Karpas-422 (cell line): Measurements from ENCODE around the gene RBM47. TPM values are rescaled to one million over a fixed set of nuclear protein-coding genes. Genes with fewer than 3 reads are reported as not detected.

Experiments used
- DNase-seq: peaks from one replicate; pipeline ENCODE4 v3.0.0-alpha.2; 2015
- H2AFZ ChIP-seq: fragments of 200-600 bp; sonication (generic); 2 replicates; pipeline ENCODE4 v1.6.1; 2014; ENCODE audit warnings: antibody characterized with exemption, low read length, mixed read lengths
- H3K27ac ChIP-seq: fragments of 200-600 bp; sonication (generic); 2 replicates; pipeline ENCODE4 v1.5.1; 2014; ENCODE audit warnings: mild to moderate bottlenecking, low read length, moderate library complexity
- H3K27me3 ChIP-seq: fragments of 200-600 bp; sonication (generic); 2 replicates; pipeline ENCODE4 v1.6.1; 2014; ENCODE audit warnings: low read length, mixed read lengths
- H3K36me3 ChIP-seq: fragments of 200-600 bp; sonication (generic); 2 replicates; pipeline ENCODE4 v1.6.1; 2014; ENCODE audit warnings: low read length, mixed read lengths; ENCODE audit not compliant: insufficient read depth
- H3K4me1 ChIP-seq: fragments of 200-600 bp; sonication (generic); 2 replicates; pipeline ENCODE4 v1.6.1; 2014; ENCODE audit warnings: mild to moderate bottlenecking, low read length, mixed read lengths
- H3K4me2 ChIP-seq: fragments of 200-600 bp; sonication (generic); 2 replicates; pipeline ENCODE4 v1.6.1; 2014; ENCODE audit warnings: low read length, low read depth, mild to moderate bottlenecking; ENCODE audit not compliant: poor library complexity, severe bottlenecking
- H3K4me3 ChIP-seq: fragments of 200-600 bp; sonication (generic); 2 replicates; pipeline ENCODE4 v1.5.1; 2014; ENCODE audit warnings: mild to moderate bottlenecking, antibody characterized with exemption, low read length, mixed read lengths
- H3K79me2 ChIP-seq: fragments of 200-600 bp; sonication (generic); 2 replicates; pipeline ENCODE4 v1.6.1; 2014; ENCODE audit warnings: mild to moderate bottlenecking, low read length, mixed read lengths
- H3K9ac ChIP-seq: fragments of 200-600 bp; sonication (generic); 2 replicates; pipeline ENCODE4 v1.6.0; 2014; ENCODE audit warnings: low read length
- H3K9me2 ChIP-seq: fragments of 200-600 bp; sonication (generic), shearing (Covaris generic); replicated peaks from 2 replicates; pipeline ENCODE4 v1.6.0; 2014; ENCODE audit warnings: mild to moderate bottlenecking, low read length, moderate library complexity; ENCODE audit not compliant: insufficient read depth
- H3K9me3 ChIP-seq: fragments of 300-700, 200-600 bp; sonication (generic); 2 replicates; pipeline ENCODE4 v1.6.1; 2014; ENCODE audit warnings: low read length, mixed read lengths
- H4K20me1 ChIP-seq: fragments of 200-600 bp; sonication (generic); 2 replicates; pipeline ENCODE4 v1.6.1; 2014; ENCODE audit warnings: mild to moderate bottlenecking, antibody characterized with exemption, low read length, low read depth; ENCODE audit not compliant: insufficient read depth
- total RNA-seq: library from RNA; depleted of rRNA; stranded (reverse); fragments of >200 nt; shearing (Covaris generic); gene quantifications from 2 replicates; pipeline ENCODE4 v1.2.3, GENCODE V29; 2014; ENCODE audit warnings: low replicate concordance

The RBM47 gene
- total RNA-seq, 1 experiment from 2014 or later = not detected

GRCh38 chr4:40582413-40582812 is 47.3 kb downstream of the RBM47 start:
- Histone ChIP-seq H3K36me3 (no peaks in the 10 kb centered on the region), H4K20me1 (no peaks in the 10 kb centered on the region), H3K9ac (no peak overlapping the region), H3K9me3 (no peaks in the 10 kb centered on the region), H2AFZ (no peak overlapping the region), H3K79me2 (no peaks in the 10 kb centered on the region), H3K27ac (no peak overlapping the region), H3K4me3 (no peak overlapping the region), H3K27me3 (no peaks in the 10 kb centered on the region), H3K4me1 (no peaks in the 10 kb centered on the region), H3K4me2 (no peak overlapping the region), H3K9me2 (no peaks in the 10 kb centered on the region)
- no peak for DNase-seq

GRCh38 chr4:40581254-40582140 is 48.2 kb downstream of the RBM47 start:
- no peaks in the 10 kb centered on the region for H3K27me3 ChIP-seq
- H3K9me2 ChIP-seq = no peaks in the 10 kb centered on the region
- no peaks in the 10 kb centered on the region for H3K4me1 ChIP-seq
- no peak overlapping the region for H3K9ac ChIP-seq
- no peaks in the 10 kb centered on the region for H4K20me1 ChIP-seq
- H3K4me3 ChIP-seq = no peak overlapping the region
- no peak overlapping the region for H3K27ac ChIP-seq
- no peaks in the 10 kb centered on the region for H3K79me2 ChIP-seq
- no peak overlapping the region for H2AFZ ChIP-seq
- DNase-seq = no peak
- no peaks in the 10 kb centered on the region for H3K9me3 ChIP-seq
- no peaks in the 10 kb centered on the region for H3K36me3 ChIP-seq
- no peak overlapping the region for H3K4me2 ChIP-seq

DNA sequence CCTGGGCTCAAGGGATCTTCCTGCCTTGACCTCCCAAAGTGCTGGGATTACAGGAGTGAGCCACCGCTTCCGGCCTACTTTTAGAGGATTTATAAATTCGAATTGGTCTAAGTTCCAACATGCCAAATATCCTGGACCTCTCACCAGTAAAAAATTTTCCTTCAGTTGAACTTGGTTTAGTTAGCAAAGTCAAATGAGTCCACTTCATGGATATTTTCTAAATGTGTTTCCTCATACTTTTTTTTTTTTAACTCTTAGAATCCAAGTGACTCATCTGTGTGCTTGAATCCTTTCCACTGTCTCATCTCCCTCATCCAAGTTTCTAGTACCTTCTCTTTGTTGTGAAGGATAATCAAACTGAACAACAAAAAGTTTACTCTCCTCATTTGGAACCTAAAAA is 49.7 kb downstream of the RBM47 start:
- H3K79me2 ChIP-seq = no peaks in the 10 kb centered on the region

GRCh38 chr4:40577588-40578253 is 51.9 kb downstream of the RBM47 start:
- no peaks in the 10 kb centered on the region for H3K27me3 ChIP-seq
- no peak overlapping the region for H3K4me2 ChIP-seq
- DNase-seq = no peak
- H3K4me3 ChIP-seq = no peak overlapping the region
- peaks cover 3% of the 10 kb centered on the region; the same call in 1 of the 2 replicates for H3K4me1 ChIP-seq
- H3K9ac ChIP-seq = no peak overlapping the region
- no peaks in the 10 kb centered on the region for H3K36me3 ChIP-seq
- no peaks in the 10 kb centered on the region for H3K9me3 ChIP-seq
- no peaks in the 10 kb centered on the region for H4K20me1 ChIP-seq
- H3K27ac ChIP-seq = no peak overlapping the region
- H3K79me2 ChIP-seq = no peaks in the 10 kb centered on the region
- H2AFZ ChIP-seq = no peak overlapping the region
- no peaks in the 10 kb centered on the region for H3K9me2 ChIP-seq

More for the DNA sequence above, 49.7 kb downstream of the RBM47 start:
- Histone ChIP-seq H3K4me3 (no peak overlapping the region), H3K4me1 (no peaks in the 10 kb centered on the region), H3K27ac (no peak overlapping the region), H4K20me1 (no peaks in the 10 kb centered on the region), H3K4me2 (no peak overlapping the region), H3K9ac (no peak overlapping the region), H3K9me2 (no peaks in the 10 kb centered on the region), H3K27me3 (no peaks in the 10 kb centered on the region), H2AFZ (no peak overlapping the region), H3K36me3 (no peaks in the 10 kb centered on the region), H3K9me3 (no peaks in the 10 kb centered on the region)
- no peak for DNase-seq

- Histone ChIP-seq H3K4me2 (no peak overlapping the region), H3K36me3 (no peaks in the 10 kb centered on the region), H4K20me1 (no peaks in the 10 kb centered on the region), H3K9me2 (no peaks in the 10 kb centered on the region), H3K27ac (no peak overlapping the region), H3K9me3 (no peaks in the 10 kb centered on the region), H3K27me3 (no peaks in the 10 kb centered on the region), H2AFZ (peak overlapping the region; percentile 8; the same call in 1 of the 2 replicates), H3K9ac (no peak overlapping the region), H3K4me1 (peaks cover 3% of the 10 kb centered on the region; the same call in 1 of the 2 replicates), H3K4me3 (no peak overlapping the region), H3K79me2 (no peaks in the 10 kb centered on the region)
- no peak for DNase-seq
Measured at GRCh38 chr4:40576651-40577480, 52.8 kb downstream of the RBM47 start.

DNA sequence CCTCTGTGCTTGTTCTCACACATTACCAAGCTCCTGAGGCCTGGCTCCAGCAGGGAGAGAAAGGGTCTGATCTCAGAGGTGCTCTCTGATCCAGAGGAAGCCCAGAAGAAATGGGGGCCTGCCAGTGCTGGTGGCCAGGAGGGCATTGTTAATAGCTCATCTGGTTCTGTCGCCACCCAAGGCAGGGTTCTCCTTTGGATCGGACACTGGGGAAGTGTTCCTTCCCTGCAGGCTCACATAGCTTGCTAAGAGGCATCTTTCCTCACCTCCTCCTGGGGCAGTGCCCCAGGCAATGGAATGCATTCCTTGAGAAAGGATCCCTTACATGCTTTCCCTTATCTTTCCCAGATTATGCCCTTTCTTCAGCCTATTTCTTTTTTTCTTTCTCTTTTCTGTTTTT is 53.8 kb downstream of the RBM47 start:
- no peak overlapping the region for H3K27ac ChIP-seq
- no peaks in the 10 kb centered on the region for H3K79me2 ChIP-seq
- no peaks in the 10 kb centered on the region for H3K36me3 ChIP-seq
- H3K9me3 ChIP-seq = no peaks in the 10 kb centered on the region
- no peak overlapping the region for H3K4me2 ChIP-seq
- H2AFZ ChIP-seq = no peak overlapping the region
- no peaks in the 10 kb centered on the region for H3K27me3 ChIP-seq
- no peaks in the 10 kb centered on the region for H3K9me2 ChIP-seq
- H3K4me1 ChIP-seq = peaks cover 3% of the 10 kb centered on the region; the same call in 1 of the 2 replicates
- no peak for DNase-seq
- no peak overlapping the region for H3K9ac ChIP-seq
- no peak overlapping the region for H3K4me3 ChIP-seq
- no peaks in the 10 kb centered on the region for H4K20me1 ChIP-seq

DNA sequence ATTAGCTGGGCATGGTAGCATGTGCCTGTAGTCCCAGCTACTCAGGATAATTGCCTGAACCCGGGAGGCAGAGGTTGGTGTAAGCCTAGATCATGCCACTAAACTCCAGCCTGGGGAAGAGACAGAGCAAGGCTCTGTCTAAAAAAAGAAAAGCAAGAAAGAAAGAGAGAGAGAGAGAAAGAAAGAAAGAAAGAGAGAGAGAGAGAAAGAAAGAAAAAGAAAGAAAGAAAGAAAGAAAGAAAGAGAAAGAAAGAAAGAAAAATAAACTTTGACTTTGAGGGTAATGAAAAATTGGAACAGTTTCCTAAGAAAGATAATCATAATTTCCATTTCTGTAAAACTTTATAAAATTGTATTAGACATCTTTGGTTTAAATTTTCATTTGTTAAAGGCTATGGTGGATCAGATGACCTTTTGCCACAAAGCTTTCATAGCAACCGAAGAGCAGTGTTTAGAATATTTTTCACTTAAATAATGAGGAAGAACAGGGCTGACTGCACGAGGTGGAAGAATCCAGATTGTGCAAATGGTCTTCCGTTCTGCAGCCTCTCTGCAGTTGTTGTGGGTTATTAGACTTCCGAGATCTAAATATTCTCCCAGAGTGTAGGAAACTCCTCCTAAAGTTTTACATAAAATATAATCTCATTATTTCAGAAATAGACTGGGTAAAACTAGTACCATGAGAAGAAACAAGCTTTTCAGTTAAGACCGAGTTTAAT is 55.9 kb downstream of the RBM47 start:
- H3K79me2 ChIP-seq = no peaks in the 10 kb centered on the region
- H3K9me2 ChIP-seq = no peaks in the 10 kb centered on the region
- H3K4me1 ChIP-seq = peaks cover 3% of the 10 kb centered on the region; the same call in 1 of the 2 replicates
- H3K27me3 ChIP-seq = no peaks in the 10 kb centered on the region
- no peak for DNase-seq
- H2AFZ ChIP-seq = no peak overlapping the region
- H3K4me3 ChIP-seq = no peak overlapping the region
- no peaks in the 10 kb centered on the region for H4K20me1 ChIP-seq
- no peak overlapping the region for H3K9ac ChIP-seq
- H3K9me3 ChIP-seq = no peaks in the 10 kb centered on the region
- H3K4me2 ChIP-seq = no peak overlapping the region
- H3K36me3 ChIP-seq = no peaks in the 10 kb centered on the region
- no peak overlapping the region for H3K27ac ChIP-seq
